Myocyte (in vitro differentiated cells): ENCODE data around the gene SLAMF8. TPM values are rescaled to one million over a fixed set of nuclear protein-coding genes. Genes with fewer than 3 reads are reported as not detected.
A peak's percentile ranks its signal among the peaks of the same experiment; 100 is the strongest.

Experiments used
- DNase-seq: peaks from one replicate; pipeline ENCODE4 v3.0.0-alpha.2; 2012; ENCODE audit warnings: low read depth
- total RNA-seq: library from RNA; depleted of rRNA; stranded (reverse); fragments of >200 nt; gene quantifications from 2 replicates; pipeline ENCODE4 v1.2.3, GENCODE V29; 2014

The SLAMF8 gene
- total RNA-seq, 1 donor from 2014 or later: 0.05 TPM

DNA sequence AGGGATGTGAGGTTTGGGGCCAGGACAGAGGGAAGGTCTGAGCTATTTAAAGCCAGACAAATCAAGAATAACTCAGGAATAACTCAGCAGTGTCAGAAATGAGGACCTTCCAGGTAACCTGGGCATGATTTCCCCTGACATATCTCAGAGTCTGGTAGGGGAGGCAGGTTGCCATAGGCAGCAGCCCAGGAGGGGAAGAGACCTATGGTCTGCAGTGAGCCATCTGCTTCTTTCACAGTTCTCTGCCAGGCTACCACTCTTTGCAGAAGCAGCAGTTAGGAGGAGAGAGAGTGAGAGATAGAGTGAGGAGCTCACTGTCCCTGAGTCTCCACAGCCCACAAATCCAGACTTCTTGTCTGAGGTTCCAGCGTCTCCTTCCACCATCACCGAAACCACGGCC lies 42.1 kb downstream of the SLAMF8 start:
- no peak for DNase-seq

DNA sequence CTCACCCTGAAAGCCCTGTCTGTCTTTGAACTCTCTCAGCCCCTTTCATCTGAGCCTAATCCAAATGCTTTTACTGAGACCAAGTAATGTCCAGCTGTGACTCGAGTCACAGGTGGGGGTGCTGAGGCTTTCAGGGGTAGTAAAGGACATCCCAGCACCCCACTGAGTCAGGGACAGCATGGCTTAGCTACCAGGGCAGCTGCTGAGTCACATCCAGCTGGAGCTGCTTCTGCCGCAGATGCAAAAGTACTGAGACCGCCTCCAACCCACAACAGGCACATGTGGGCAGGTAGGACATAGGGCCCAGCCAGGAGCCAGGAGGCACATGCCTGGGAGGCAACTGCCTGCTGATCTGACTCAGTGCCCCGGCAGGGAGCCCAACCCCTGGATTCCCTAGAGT lies 42.5 kb downstream of the SLAMF8 start:
- peak; percentile 53 for DNase-seq

DNA sequence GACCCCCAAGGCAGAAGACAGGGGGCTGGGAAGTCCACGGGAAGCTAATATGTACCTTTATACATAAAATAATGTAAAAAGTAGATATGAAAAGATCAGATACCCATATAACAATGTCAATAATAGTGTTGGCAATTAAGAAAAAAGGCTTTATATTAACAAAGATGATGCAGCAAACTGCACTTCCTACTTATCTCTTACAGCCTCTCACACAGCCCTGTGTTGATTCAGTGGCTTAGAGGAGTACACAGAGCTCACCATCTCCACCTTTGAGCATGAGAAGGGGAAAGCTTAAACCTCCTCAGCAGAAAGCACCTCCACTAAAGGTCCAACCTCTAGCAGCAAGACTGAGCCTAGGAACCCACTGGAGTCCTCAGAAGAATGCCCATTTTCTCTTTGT lies 42.9 kb downstream of the SLAMF8 start:
- no peak for DNase-seq

DNA sequence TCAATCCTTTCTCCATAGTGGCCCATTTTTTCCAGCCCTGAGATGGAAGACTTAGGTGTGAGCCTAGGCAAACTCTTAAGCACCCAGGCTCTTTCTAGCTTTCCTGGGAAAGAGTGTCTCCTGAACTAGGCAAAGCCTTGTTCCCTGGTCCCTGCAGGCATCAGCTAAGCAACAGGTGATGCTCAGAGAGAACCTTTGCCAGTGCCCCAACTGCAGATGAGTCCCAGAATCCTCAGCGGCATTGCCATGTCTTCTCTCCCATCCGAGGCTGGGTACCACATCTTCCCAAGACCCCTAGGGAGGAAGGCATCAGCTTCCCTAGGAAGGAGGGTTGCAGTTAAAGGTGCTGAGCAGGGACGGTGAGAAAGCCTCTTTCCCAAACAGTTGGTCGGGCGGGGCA lies 44.0 kb downstream of the SLAMF8 start:
- no peak for DNase-seq

DNA sequence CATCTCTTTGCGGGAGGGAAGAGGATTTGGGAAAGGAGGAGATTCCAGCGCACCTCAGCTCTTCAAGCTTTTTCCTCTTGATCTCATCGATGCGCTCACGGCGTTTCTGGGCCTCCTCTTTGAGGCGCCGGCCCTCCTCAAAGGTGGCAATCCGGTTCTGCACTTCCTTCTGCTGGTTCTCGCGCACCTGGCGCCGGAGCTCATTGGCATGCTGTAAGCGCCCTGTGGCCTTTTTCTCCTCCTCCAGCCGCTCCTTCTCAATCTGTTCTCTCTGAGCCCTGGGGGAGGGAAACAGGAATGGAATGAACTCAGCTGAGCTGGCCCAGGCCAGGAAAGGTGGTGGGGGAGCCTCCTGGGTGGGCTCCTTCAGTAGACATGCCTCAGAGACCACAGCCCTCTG lies 46.2 kb downstream of the SLAMF8 start:
- no peak for DNase-seq

DNA sequence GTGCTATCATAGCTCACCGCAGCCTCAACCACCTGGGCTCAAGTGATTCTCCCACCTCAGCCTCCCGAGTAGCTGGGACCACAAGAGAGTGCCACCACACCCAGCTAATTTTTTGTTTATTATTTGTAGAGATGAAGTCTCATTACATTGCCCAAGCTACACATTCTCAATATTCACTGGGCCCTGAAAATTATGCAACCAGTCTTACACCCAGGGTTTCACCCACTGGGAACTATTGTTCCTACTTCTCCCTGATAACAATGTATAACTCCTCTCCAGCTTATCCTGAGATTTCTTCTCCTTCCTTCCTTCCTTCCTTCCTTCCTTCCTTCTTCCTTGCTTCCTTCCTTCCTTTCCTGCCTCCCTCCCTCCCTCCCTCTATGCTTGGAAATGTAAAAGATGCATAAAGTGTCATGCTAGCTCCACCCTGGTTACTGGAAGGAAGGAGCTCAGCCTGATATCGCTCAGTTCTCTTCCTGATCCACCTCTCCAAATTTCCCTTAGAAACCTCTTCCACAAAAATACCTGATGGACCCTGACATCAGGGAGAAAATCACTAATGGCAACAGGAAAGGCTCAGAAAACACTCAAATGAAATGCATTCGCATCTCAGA lies 47.0 kb downstream of the SLAMF8 start:
- no peak for DNase-seq

DNA sequence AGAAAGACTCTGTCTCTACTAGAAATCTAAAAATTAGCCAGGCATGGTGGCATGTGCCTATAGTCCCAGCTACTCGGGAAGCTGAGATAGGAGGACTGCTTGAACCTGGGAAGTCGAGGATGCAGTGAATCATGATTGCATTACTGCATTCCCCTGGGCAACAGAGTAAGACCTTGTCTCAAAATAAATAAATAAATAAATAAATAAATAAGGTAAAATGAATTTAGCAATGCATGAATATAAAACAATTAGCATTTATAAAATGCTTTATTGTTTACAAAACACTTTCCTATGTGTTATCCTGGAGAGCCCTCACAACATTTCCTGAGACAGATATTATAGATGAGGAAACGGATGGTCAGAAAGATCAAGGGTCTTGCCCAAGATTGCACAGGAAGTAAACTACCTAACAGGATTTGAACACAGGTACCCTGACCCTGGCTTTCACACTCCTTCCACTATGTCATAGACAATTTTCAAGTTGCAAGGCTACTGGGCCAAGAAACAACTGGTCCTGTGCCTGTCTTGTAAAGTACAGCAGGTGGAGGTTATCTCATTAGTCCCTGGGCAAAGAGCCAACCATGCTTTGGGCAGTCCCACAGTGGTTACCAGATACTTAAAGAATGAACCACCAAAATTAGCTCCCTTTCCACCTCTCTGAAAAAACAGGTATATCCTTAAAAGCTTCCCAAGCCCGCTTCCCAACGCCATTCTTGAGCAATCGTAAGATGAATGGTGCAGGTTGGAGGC lies 51.2 kb downstream of the SLAMF8 start:
- peak; percentile 44 for DNase-seq

DNA sequence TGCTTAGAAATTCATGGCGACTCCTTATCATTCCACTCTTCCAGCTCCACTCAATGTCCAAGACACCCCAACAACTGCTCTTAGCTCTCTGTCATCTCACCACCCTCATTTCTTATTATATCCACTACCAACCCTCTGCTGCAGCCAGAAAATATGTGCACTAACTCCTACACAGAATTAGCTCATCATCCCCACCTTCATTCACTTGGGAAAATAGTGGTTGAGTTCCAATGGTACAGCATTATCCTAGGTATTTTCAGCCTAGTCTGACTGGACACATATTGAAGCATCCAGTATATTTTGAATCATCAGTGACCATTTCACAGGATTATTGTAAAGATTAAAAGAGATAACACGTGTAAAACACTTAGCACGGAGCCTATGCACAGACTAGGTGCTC lies 52.5 kb downstream of the SLAMF8 start:
- no peak for DNase-seq

DNA sequence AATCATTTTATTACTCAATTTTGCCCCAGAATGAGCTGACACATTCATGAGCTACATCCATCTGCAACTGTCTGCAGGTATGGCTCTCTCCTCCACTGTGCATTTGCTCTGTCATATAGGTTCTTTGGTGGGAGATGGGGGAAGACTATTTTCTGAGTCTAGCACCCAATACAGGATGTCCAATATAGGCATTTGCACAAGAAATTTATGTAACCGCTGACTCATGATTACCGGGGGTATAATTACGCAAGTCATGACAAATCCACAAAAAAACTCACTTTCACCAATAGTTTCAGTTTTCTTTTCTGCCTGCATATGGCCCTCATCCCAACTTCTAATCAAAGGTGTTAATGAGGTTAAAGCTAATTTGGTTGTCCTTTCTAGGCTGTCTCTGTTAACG lies 53.3 kb downstream of the SLAMF8 start:
- no peak for DNase-seq

DNA sequence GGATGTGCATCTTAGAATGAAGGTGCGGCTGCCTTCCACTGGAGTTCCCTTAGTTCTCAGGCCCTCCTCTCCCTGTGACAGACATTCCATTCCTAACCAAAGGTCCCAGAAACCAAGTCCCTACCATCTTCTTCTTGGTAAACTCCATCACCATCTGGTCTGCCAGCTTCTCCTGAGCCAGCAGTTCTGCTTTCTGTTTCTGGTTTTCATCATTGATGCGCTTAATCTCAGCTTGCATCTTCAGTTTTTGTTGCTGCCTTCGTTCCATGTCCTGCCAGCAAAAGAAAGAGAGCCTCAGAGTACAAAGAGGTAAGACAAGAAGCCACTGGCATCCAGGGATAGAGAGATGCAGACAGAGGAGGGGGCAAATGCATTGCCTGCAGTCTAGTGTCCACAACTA lies 53.8 kb downstream of the SLAMF8 start:
- DNase-seq: no peak

DNA sequence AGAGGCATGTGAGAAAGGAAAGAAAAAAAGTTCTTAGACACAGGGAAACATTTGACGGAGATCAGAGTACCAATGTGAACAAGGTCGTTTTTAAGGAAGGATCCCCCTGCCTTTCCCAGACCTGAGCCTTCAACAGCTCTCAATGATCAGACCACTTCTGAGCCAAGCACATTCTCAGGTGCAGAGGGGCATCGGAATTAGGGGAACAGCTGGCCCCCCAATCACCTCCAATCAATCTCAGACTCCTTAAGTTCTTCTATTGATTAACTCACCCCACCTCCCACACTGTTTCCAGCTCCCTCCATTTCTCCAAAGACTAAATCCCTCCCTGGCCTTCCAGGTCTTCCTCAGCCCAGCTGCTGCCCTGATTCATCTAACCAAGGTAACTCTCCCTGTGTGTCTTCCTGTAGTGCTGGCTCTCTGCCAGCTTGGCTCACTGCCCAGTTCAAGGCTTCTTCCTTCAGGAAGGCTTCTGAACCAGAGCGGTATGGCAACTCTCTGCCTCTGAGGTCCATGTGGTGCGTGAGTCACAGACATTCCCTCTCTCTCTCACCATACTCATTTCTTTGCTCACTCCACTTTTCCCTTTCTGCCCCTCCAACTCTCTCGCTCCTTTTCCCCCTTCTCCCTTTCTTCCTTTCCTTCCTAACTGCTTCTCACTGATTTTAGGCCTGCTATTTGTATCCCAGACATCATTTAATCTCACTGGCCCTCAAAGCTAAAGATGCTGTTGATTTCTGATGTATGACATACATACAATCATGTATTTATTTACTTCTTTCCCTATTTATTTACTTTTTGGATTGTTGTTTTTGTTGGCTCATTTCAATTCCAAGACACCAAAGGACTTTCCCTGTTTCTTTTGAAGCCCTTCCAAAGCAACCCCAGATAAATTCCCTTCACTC lies 55.2 kb downstream of the SLAMF8 start:
- peak; percentile 91 for DNase-seq

DNA sequence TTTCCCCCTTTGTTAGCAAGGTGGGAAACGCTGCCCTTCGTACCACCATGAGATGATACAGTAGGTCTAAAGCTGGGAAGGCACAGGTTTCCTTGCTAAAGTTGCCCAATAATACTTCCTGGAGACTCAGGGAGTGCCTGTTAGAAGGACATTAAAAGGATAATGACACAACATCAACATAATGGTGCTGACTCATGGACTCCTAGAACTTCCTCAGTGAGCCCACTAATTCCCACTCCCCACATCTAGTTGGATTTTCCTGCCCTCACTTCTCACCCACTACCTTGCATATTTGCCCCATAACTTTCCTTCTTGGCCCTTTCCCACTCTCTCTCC lies 55.8 kb downstream of the SLAMF8 start:
- DNase-seq: no peak

DNA sequence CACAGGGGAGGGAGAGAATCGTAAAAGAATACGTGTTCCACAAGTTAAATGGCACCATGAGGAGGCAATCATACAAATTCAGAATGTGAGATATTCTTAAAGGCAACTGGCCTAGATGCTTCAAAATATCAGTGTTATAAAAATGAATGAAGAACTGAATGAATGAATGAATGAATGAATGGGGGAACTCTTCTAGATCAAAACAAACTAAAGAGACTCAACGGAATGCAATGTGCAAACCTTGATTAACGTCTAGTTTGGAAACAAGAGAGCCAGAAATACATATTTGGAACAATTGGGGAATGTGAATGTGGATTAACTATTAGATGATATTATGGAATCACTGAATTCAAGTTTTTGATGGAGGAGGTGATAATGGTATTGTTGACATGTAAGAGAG lies 56.5 kb downstream of the SLAMF8 start:
- no peak for DNase-seq

DNA sequence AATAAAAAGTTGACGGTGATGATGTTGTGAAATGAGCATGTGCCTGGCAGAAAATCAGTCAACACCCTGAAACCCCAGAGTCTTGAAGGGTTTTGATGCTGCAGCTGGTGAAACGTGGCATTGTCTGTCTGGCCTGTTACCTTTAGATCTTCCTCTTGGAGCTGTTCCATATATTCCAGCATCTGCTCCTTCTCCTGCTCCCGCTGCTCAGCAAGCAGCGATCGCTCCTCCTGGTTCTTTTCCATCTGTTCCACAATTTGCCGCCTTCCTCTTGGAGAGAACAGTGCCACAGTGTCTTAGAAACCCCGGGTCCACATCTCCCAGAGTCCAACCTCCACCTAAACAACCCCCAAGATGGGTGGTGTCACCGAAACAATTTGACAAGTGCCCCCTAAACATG lies 57.6 kb downstream of the SLAMF8 start:
- no peak for DNase-seq

Other genes starting within 250 kb of the SLAMF8 start
- not detected in 2 replicates for gene APCS, start 239.0 kb upstream of the SLAMF8 start, total RNA-seq
- not detected in 2 replicates for gene CRP, start 112.3 kb upstream of the SLAMF8 start, total RNA-seq
- 14.9 and 26.5 TPM in 2 replicates for gene DUSP23, start 45.9 kb upstream of the SLAMF8 start, total RNA-seq
- gene FCRL6, start 24.5 kb upstream of the SLAMF8 start, total RNA-seq: not detected in 2 replicates
- gene VSIG8, start 35.8 kb downstream of the SLAMF8 start, total RNA-seq: not detected in 2 replicates
- gene CFAP45, start 73.3 kb downstream of the SLAMF8 start, total RNA-seq: not detected in 2 replicates
- 65.1 and 75.5 TPM in 2 replicates for gene TAGLN2, start 98.6 kb downstream of the SLAMF8 start, total RNA-seq
- gene IGSF9, start 118.7 kb downstream of the SLAMF8 start, total RNA-seq: 0.16 TPM in 1 of 2 replicates, not detected in the other
- not detected in 2 replicates for gene SLAMF9, start 127.4 kb downstream of the SLAMF8 start, total RNA-seq
- 3.3 and 3.7 TPM in 2 replicates for gene PIGM, start 205.1 kb downstream of the SLAMF8 start, total RNA-seq
- not detected in 2 replicates for gene KCNJ10, start 243.3 kb downstream of the SLAMF8 start, total RNA-seq